ENCODE results near the gene GATAD1. TPM values are rescaled to one million over a fixed set of nuclear protein-coding genes. Genes with fewer than 3 reads are reported as not detected.

GATAD1 gene
- total and polyA plus RNA-seq, 2 experiments from 2014 or later = 15.4 to 30.8 TPM

DNA sequence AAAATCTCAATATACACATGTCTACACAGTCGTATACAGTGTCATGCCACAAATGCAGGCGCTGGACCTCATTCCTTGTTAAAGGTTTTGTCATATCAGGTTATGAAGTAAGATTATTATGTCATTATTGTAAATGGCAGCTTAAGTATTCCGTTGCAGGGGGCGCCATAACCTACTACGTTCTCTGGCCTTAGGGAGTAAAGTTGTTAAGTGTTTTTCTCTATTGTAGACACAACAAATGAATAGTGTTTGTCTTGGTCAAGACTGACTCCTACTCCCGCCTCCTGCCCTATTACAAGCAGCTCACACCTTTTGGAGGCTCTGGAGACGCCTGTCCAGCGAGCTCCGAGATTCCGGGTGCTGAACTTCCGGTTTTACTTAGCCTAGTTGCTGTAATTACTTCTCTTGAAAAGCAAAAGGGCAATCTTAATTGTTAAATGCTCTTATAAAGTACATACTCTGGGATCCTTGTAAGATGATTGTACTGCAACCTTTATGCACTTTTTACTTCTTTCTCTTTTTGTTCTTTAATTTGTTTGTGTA is 994 bp downstream of the GATAD1 start:
- H3K27me3 Mint-ChIP-seq (ENCODE audit: insufficient read depth, low read depth, poor library complexity) = no peaks in the 10 kb centered on the region
- Histone ChIP-seq H3F3A (replicated peaks; ENCODE audit: low read depth) (peaks cover 8% of the 10 kb centered on the region; the same call in 1 of the 2 replicates), H3K79me2 (replicated peaks; ENCODE audit: insufficient read depth) (peaks cover 16% of the 10 kb centered on the region), H4K20me1 (replicated peaks; ENCODE audit: insufficient read depth) (peaks cover 9% of the 10 kb centered on the region), H3K9me2 (ENCODE audit: insufficient read depth) (no peaks in the 10 kb centered on the region; the same call in 1 of the 2 replicates), H3K27me3 (ENCODE audit: insufficient read depth) (no peaks in the 10 kb centered on the region), H3K4me3 (peak overlapping the region; percentile 60), H2AFZ (peak overlapping the region; percentile 11; the same call in 1 of the 2 replicates), H3K27ac (ENCODE audit: low read depth) (no peak overlapping the region), H3K36me3 (ENCODE audit: insufficient read depth) (peaks cover 29% of the 10 kb centered on the region), H3K4me1 (ENCODE audit: insufficient read depth) (no peaks in the 10 kb centered on the region; the same call in 1 of the 2 replicates), H3K4me2 (peak overlapping the region; percentile 81)
- peaks cover 9% of the 10 kb centered on the region for H3K4me1 Mint-ChIP-seq
- DNase-seq (ENCODE audit: low spot score) = peak; percentile 58
- H3K9me3 Mint-ChIP-seq = no peaks in the 10 kb centered on the region
- ATAC-seq = peak; percentile 22
- TF ChIP-seq, protein P1, sequence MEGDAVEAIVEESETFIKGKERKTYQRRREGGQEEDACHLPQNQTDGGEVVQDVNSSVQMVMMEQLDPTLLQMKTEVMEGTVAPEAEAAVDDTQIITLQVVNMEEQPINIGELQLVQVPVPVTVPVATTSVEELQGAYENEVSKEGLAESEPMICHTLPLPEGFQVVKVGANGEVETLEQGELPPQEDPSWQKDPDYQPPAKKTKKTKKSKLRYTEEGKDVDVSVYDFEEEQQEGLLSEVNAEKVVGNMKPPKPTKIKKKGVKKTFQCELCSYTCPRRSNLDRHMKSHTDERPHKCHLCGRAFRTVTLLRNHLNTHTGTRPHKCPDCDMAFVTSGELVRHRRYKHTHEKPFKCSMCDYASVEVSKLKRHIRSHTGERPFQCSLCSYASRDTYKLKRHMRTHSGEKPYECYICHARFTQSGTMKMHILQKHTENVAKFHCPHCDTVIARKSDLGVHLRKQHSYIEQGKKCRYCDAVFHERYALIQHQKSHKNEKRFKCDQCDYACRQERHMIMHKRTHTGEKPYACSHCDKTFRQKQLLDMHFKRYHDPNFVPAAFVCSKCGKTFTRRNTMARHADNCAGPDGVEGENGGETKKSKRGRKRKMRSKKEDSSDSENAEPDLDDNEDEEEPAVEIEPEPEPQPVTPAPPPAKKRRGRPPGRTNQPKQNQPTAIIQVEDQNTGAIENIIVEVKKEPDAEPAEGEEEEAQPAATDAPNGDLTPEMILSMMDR (conservative IDR thresholded peaks at IDR 0.05; ENCODE audit: low read depth in 2 of 2) = peak; percentile 39 to 47
- no peak for TF ChIP-seq JUNB (IDR thresholded peaks at IDR 0.05; ENCODE audit: unreplicated experiment)
- no peak for TF ChIP-seq CREB1 (CRISPR knock-in tag; IDR thresholded peaks at IDR 0.05; ENCODE audit: low read depth)
- no peak for TF ChIP-seq ZNF331 (CRISPR knock-in tag; IDR thresholded peaks at IDR 0.05; ENCODE audit: low read depth)
- TF ChIP-seq NANOG (IDR thresholded peaks at IDR 0.05; ENCODE audit: borderline replicate concordance) = no peak
- no peak for TF ChIP-seq REST (IDR thresholded peaks at IDR 0.05; ENCODE audit: unreplicated experiment)
- TF ChIP-seq POLR2AphosphoS5 (IDR thresholded peaks at IDR 0.05; ENCODE audit: low read depth) = no peak
- no peak for TF ChIP-seq ETS1 (IDR thresholded peaks at IDR 0.05)
- peak overlapping the region; percentile 13; the same call in 1 of the 2 replicates for H3K27ac Mint-ChIP-seq
- H3K36me3 Mint-ChIP-seq (ENCODE audit: low read depth) = peaks cover 45% of the 10 kb centered on the region
- peak overlapping the region; percentile 83 for H3K4me3 Mint-ChIP-seq

- Mint-ChIP-seq H3K27ac (no peak overlapping the region), H3K27me3 (ENCODE audit: insufficient read depth, low read depth, poor library complexity) (no peaks in the 10 kb centered on the region), H3K9me3 (no peaks in the 10 kb centered on the region), H3K4me3 (no peak overlapping the region), H3K4me1 (peaks cover 7% of the 10 kb centered on the region), H3K36me3 (ENCODE audit: low read depth) (peaks cover 78% of the 10 kb centered on the region)
- peaks cover 9% of the 10 kb centered on the region for H4K20me1 ChIP-seq (replicated peaks; ENCODE audit: insufficient read depth)
- no peak overlapping the region for H3K4me2 ChIP-seq
- no peaks in the 10 kb centered on the region; the same call in 1 of the 2 replicates for H3K4me1 ChIP-seq (ENCODE audit: insufficient read depth)
- no peak overlapping the region for H3K4me3 ChIP-seq
- H3F3A ChIP-seq (replicated peaks; ENCODE audit: low read depth) = peaks cover 6% of the 10 kb centered on the region; the same call in 1 of the 2 replicates
- no peaks in the 10 kb centered on the region for H3K9me2 ChIP-seq (ENCODE audit: insufficient read depth)
- H3K27me3 ChIP-seq (ENCODE audit: insufficient read depth) = no peaks in the 10 kb centered on the region
- H2AFZ ChIP-seq = no peak overlapping the region
- no peak for TF ChIP-seq STAT1 (IDR thresholded peaks at IDR 0.05; ENCODE audit: unreplicated experiment)
- TF ChIP-seq, protein P1 (conservative IDR thresholded peaks at IDR 0.05; ENCODE audit: low read depth in 2 of 2) = no peak
- no peak overlapping the region for H3K27ac ChIP-seq (ENCODE audit: low read depth)
- H3K79me2 ChIP-seq (replicated peaks; ENCODE audit: insufficient read depth) = peaks cover 16% of the 10 kb centered on the region
- ATAC-seq (no peak), DNase-seq (ENCODE audit: low spot score) (no peak)
- peaks cover 52% of the 10 kb centered on the region for H3K36me3 ChIP-seq (ENCODE audit: insufficient read depth)
These were observed 4.4 kb downstream of the GATAD1 start for GRCh38 chr7:92451645-92452044.

Measured in GM23338 (cell line).